K562 (cell line): ENCODE measurements around the gene NDOR1. TPM values are rescaled to one million over a fixed set of nuclear protein-coding genes. Genes with fewer than 3 reads are reported as not detected.
A peak's percentile ranks its signal among the peaks of the same experiment; 100 is the strongest.

Source experiments
- ATAC-seq: fragments of 200-7000 bp; cut with Tn5 transposase; 3 replicates; pipeline ENCODE4 v1.9.1; 2020; ENCODE audit warnings: moderate library complexity
- BruUV-seq: library from RNA; stranded (reverse); fragments of 400-500 nt; replicated peaks from 2 replicates; lab custom pipeline; 2021; lab: Mats Ljungman, UMichigan
- CTCF ChIA-PET: fragments of 300-600 bp; formaldehyde crosslinking; extraction: SDS; loops from one replicate; lab custom pipeline; 2021; ENCODE audit warnings: low intra/inter-chr PET ratio; lab: Yijun Ruan, JAX
- POLR2A ChIA-PET: fragments of 300-600, 350-650 bp; sonication (Branson Sonifier 250); formaldehyde crosslinking; extraction: SDS; loops from one replicate; lab custom pipeline; 2021; ENCODE audit warnings: antibody characterized with exemption, inconsistent platforms; lab: Yijun Ruan, JAX
- DNase-seq, 4 experiments: peaks; one replicate each; pipeline versions ENCODE4 v3.0.0 to v3.0.0-alpha.2; 2011 to 2018; ENCODE audit warnings: low spot score in 3 of 4, mixed read lengths in 3 of 4; ENCODE audit errors: extremely low read depth in 1 of 4
- FAIRE-seq: peaks from 2 replicates; lab custom pipeline; 2011; peaks lifted over from hg19 to GRCh38; lab: Jason Lieb, UNC
- H2AFZ ChIP-seq: 2 replicates; pipeline ENCODE4 v1.6.0; 2011; ENCODE audit warnings: low read depth, low read length, control low read depth, inconsistent platforms
- H3K27ac ChIP-seq: fragments of 200-600 bp; 3 replicates; pipeline ENCODE4 v1.8.0; 2011; ENCODE audit warnings: low read depth, mild to moderate bottlenecking, control low read depth, inconsistent platforms, low read length, moderate library complexity, mixed read lengths; ENCODE audit errors: extremely low read depth
- H3K27me3 ChIP-seq, 2 experiments: fragments of 300-600 bp in 1 of 2; 2 replicates in 1 of 2; 3 replicates in 1 of 2; pipeline versions ENCODE4 v1.6.0 to v1.8.0; 2011; ENCODE audit warnings: inconsistent platforms in 2 of 2, low read length in 2 of 2, mild to moderate bottlenecking in 1 of 2, mixed read lengths in 1 of 2, moderate library complexity in 1 of 2; ENCODE audit not compliant: control insufficient read depth in 2 of 2, insufficient read depth in 2 of 2
- H3K36me3 ChIP-seq: fragments of 300-600 bp; 3 replicates; pipeline ENCODE4 v1.8.0; 2011; ENCODE audit warnings: mild to moderate bottlenecking, low read length, inconsistent platforms; ENCODE audit not compliant: control insufficient read depth, insufficient read depth
- H3K4me1 ChIP-seq, 2 experiments: fragments of 200-600 bp in 1 of 2; replicated peaks in 1 of 2; 2 replicates in 1 of 2; 3 replicates in 1 of 2; pipeline versions ENCODE4 v1.5.1 to v1.8.0; 2011; ENCODE audit warnings: inconsistent platforms in 2 of 2, low read length in 2 of 2, mild to moderate bottlenecking in 1 of 2, mixed read lengths in 1 of 2, moderate library complexity in 1 of 2; ENCODE audit not compliant: control insufficient read depth in 2 of 2, insufficient read depth in 2 of 2
- H3K4me2 ChIP-seq: 2 replicates; pipeline ENCODE4 v1.6.1; 2011; ENCODE audit warnings: low read length, control low read depth, inconsistent platforms, mixed read lengths; ENCODE audit not compliant: insufficient read depth
- H3K4me3 ChIP-seq: fragments of 200-600 bp; sonication (generic), shearing (Covaris generic); 2 replicates; pipeline ENCODE4 v1.5.1; 2016; ENCODE audit warnings: control low read depth, inconsistent platforms
- H3K79me2 ChIP-seq: fragments of 200-600 bp; 3 replicates; pipeline ENCODE4 v1.8.0; 2011; ENCODE audit warnings: low read length, inconsistent platforms; ENCODE audit not compliant: control insufficient read depth, insufficient read depth
- H3K9ac ChIP-seq, 2 experiments: 2 replicates each; pipeline versions ENCODE4 v1.6.0 to v1.6.1; 2011; ENCODE audit warnings: low read depth in 2 of 2, low read length in 2 of 2, control low read depth in 1 of 2, inconsistent platforms in 1 of 2, mild to moderate bottlenecking in 1 of 2, mixed read lengths in 1 of 2; ENCODE audit not compliant: insufficient read depth in 1 of 2
- H3K9me1 ChIP-seq: one replicate; pipeline ENCODE4 v1.6.0; 2011; ENCODE audit warnings: inconsistent platforms, mild to moderate bottlenecking, low read length, moderate library complexity; ENCODE audit not compliant: control insufficient read depth, insufficient read depth
- H3K9me3 ChIP-seq: replicated peaks from 2 replicates; pipeline ENCODE4 v1.5.1; 2011; ENCODE audit warnings: low read depth, low read length, inconsistent platforms; ENCODE audit not compliant: control insufficient read depth, insufficient read depth
- H4K20me1 ChIP-seq: replicated peaks from 2 replicates; pipeline ENCODE4 v1.6.1; 2011; ENCODE audit warnings: low read length, inconsistent platforms, mixed read lengths; ENCODE audit not compliant: control insufficient read depth, insufficient read depth
- BCOR ChIP-seq: fragments of 450-650 bp; IDR thresholded peaks from 2 replicates; pipeline ENCODE4 v1.6.1; 2016
- CBX5 ChIP-seq: IDR thresholded peaks from 2 replicates; pipeline ENCODE4 v1.6.1; 2014; ENCODE audit warnings: low read depth, borderline replicate concordance
- HNRNPH1 ChIP-seq: fragments of 200-400 bp; formaldehyde crosslinking; optimal IDR thresholded peaks from 2 replicates; pipeline ENCODE3; 2017; ENCODE audit warnings: low read depth, mild to moderate bottlenecking, low read length, moderate library complexity
- MAFK ChIP-seq: IDR thresholded peaks from 2 replicates; pipeline ENCODE4 v1.6.1; 2011; ENCODE audit warnings: low read length, improper control_type of control experiment
- MCM2 ChIP-seq: fragments of 450-650 bp; IDR thresholded peaks from 2 replicates; pipeline ENCODE4 v1.6.1; 2017; ENCODE audit warnings: low read depth, mild to moderate bottlenecking
- MED1 ChIP-seq: sonication (generic); formaldehyde crosslinking; IDR thresholded peaks from 2 replicates; pipeline ENCODE4 v1.8.1; 2023; ENCODE audit warnings: missing genetic modification reagents, borderline replicate concordance
- MTA1 ChIP-seq: fragments of 450-650 bp; IDR thresholded peaks from 2 replicates; pipeline ENCODE4 v1.6.1; 2017; ENCODE audit warnings: borderline replicate concordance
- PHB2 ChIP-seq: fragments of 450-650 bp; IDR thresholded peaks from 2 replicates; pipeline ENCODE4 v1.6.1; 2017; ENCODE audit warnings: low read depth
- POLR2G ChIP-seq: fragments of 200-400 bp; formaldehyde crosslinking; IDR thresholded peaks from 2 replicates; pipeline ENCODE4 v1.6.1; 2017; ENCODE audit warnings: low read depth, mild to moderate bottlenecking, antibody characterized with exemption, low read length, moderate library complexity
- SRSF1 ChIP-seq: fragments of 200-400 bp; formaldehyde crosslinking; IDR thresholded peaks from 2 replicates; pipeline ENCODE4 v1.6.1; 2017; ENCODE audit warnings: mild to moderate bottlenecking, low read depth, low read length, moderate library complexity
- TAF7 ChIP-seq: fragments of 450-650 bp; IDR thresholded peaks from 2 replicates; pipeline ENCODE4 v1.6.1; 2016; ENCODE audit warnings: missing genetic modification characterization, missing compliant biosample characterization
- TCF7L2 ChIP-seq: fragments of 150-350 bp; IDR thresholded peaks from 2 replicates; pipeline ENCODE4 v1.6.1; 2016; ENCODE audit warnings: low read depth, mild to moderate bottlenecking, low read length, moderate library complexity
- TEAD2 ChIP-seq: fragments of 450-650 bp; IDR thresholded peaks from 2 replicates; pipeline ENCODE4 v1.6.1; 2016; ENCODE audit warnings: missing genetic modification characterization, control low read depth, missing compliant biosample characterization
- ZNF140 ChIP-seq: fragments of 250-450 bp; sonication (Bioruptor Pico); IDR thresholded peaks from 2 replicates; pipeline ENCODE4 v1.8.0; 2021; ENCODE audit warnings: moderate library complexity, mild to moderate bottlenecking, inconsistent platforms
- ZNF212 ChIP-seq: fragments of 450-650 bp; formaldehyde crosslinking; IDR thresholded peaks from 2 replicates; pipeline ENCODE4 v1.4.0; 2020; ENCODE audit warnings: mild to moderate bottlenecking
- ZNF282 ChIP-seq: sonication (generic); formaldehyde crosslinking; IDR thresholded peaks from 2 replicates; pipeline ENCODE4 v1.8.1; 2023; ENCODE audit warnings: missing genetic modification reagents
- WGBS: fragments of 100-300 bp; shearing (Covaris generic); methylation state at CpG from one replicate; pipeline ENCODE4 v1.1.6; 2016; ENCODE audit warnings: low coverage, mixed read lengths; ENCODE audit not compliant: insufficient coverage; ENCODE audit errors: missing lambda C conversion rate; 5-methylcytosine and 5-hydroxymethylcytosine counted together
- in situ Hi-C: fragments of 300-500 bp; cut with MboI; formaldehyde crosslinking; loops from 4 replicates; pipeline ENCODE4 v1.15.0; 2018; ENCODE audit warnings: inconsistent platforms, mixed read lengths
- intact Hi-C: fragments of 100-400 bp; cut with micrococcal nuclease; formaldehyde crosslinking; loops from 2 replicates; pipeline ENCODE4 v1.14.2; 2022
- polyA plus RNA-seq, 8 experiments: library from polyadenylated mRNA; depleted of rRNA in 4 of 8; stranded (reverse) in 5 of 8; unstranded in 3 of 8; fragments of >200 nt; fragmentation: Nextera tagmentation in 2 of 8; fragmentation: Illumina TruSeq in 1 of 8; extraction: Ambion mirVana in 2 of 8; extraction: Trizol in 1 of 8; gene quantifications; 2 replicates each; pipeline versions ENCODE4 v1.2.1 to v1.2.3, GENCODE V29; 2011 to 2014; ENCODE audit warnings: inconsistent platforms in 1 of 8, missing spikeins in 1 of 8
- total RNA-seq, 7 experiments: library from RNA; depleted of rRNA in 6 of 7; stranded (reverse); fragments of >200 nt in 6 of 7; fragmentation: Illumina TruSeq in 2 of 7; extraction: Trizol in 2 of 7; gene quantifications; 2 replicates each; pipeline versions ENCODE4 v1.2.1 to v1.2.3, GENCODE V29; 2011 to 2021; ENCODE audit warnings: low replicate concordance in 1 of 7
- TF ChIP-seq, protein P1 (sequence below): fragments of 450-650 bp; IDR thresholded peaks from 2 replicates; pipeline ENCODE4 v1.6.1; 2017; ENCODE audit warnings: mild to moderate bottlenecking, moderate library complexity
- TF ChIP-seq, protein P2 (sequence below): sonication (generic); formaldehyde crosslinking; IDR thresholded peaks from 2 replicates; pipeline ENCODE4 v1.8.0; 2023; ENCODE audit warnings: missing genetic modification reagents, mild to moderate bottlenecking, borderline replicate concordance

Gene NDOR1
- total and polyA plus RNA-seq, 9 of the 15 experiments (the other 6 are each of a cell fraction or from before 2014, with no cell fraction given): 0.06 to 36.9 (median 6.9) TPM

- ChIA-PET POLR2A (interaction anchor here (0.6 to 1.3 kb wide), 6 partner anchors 41 to 232 kb away, joined by 3 to 5 read pairs (median 4); partner anchors contain the start of gene TOR4A), CTCF (interaction anchor here (0.8 to 1.6 kb wide), 4 partner anchors 19 to 190 kb away, joined by 3 to 7 read pairs (median 4); partner anchors contain the start of genes NELFB and NPDC1)
- H3K9ac ChIP-seq: peak overlapping the region; percentile 10 to 88; a peak in 3 of 4 replicates
- H3K27ac ChIP-seq: no peak overlapping the region; the same call in 2 of the 3 replicates
- no peak overlapping the region for H3K4me3 ChIP-seq
- 47% methylated on average over 5 of the region's 11 CpGs for WGBS
- ATAC-seq (no peak), DNase-seq (no peak), FAIRE-seq (no peak)
- peaks cover 8% of the 10 kb centered on the region; the same call in 1 of the 3 replicates for H3K36me3 ChIP-seq
- no peaks in the 10 kb centered on the region for H3K27me3 ChIP-seq
- peaks cover 5% of the 10 kb centered on the region for H4K20me1 ChIP-seq
- peaks cover 35% of the 10 kb centered on the region for H3K79me2 ChIP-seq
- no peak overlapping the region for H2AFZ ChIP-seq
- intact Hi-C loops: no loop called here
- H3K9me3 ChIP-seq: no peaks in the 10 kb centered on the region
- in situ Hi-C loops: loop anchor here (25.0 kb wide), 1 partner anchor 450 kb away; the partner anchor contains the start of genes CCDC183 and TMEM141
- BruUV-seq: no TSS peak
- H3K9me1 ChIP-seq: peaks cover 5% of the 10 kb centered on the region
- H3K4me1 ChIP-seq: peaks cover 16 to 91% of the 10 kb centered on the region in 2 experiments
- H3K4me2 ChIP-seq: no peak overlapping the region; the same call in 1 of the 2 replicates
- TF ChIP-seq ZNF140 (CRISPR knock-in tag): no peak
- no peak for TF ChIP-seq TCF7L2
- TF ChIP-seq TAF7 (tag): no peak
- TF ChIP-seq, protein P1, sequence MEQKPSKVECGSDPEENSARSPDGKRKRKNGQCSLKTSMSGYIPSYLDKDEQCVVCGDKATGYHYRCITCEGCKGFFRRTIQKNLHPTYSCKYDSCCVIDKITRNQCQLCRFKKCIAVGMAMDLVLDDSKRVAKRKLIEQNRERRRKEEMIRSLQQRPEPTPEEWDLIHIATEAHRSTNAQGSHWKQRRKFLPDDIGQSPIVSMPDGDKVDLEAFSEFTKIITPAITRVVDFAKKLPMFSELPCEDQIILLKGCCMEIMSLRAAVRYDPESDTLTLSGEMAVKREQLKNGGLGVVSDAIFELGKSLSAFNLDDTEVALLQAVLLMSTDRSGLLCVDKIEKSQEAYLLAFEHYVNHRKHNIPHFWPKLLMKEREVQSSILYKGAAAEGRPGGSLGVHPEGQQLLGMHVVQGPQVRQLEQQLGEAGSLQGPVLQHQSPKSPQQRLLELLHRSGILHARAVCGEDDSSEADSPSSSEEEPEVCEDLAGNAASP: no peak
- no peak for TF ChIP-seq MTA1
- TF ChIP-seq PHB2: no peak
- TF ChIP-seq CBX5: no peak
- no peak for TF ChIP-seq SRSF1
- no peak for TF ChIP-seq TEAD2 (tag)
- TF ChIP-seq ZNF212: no peak
- TF ChIP-seq BCOR: no peak
- TF ChIP-seq MAFK: no peak
- TF ChIP-seq POLR2G: peak; percentile 10
- TF ChIP-seq MCM2: no peak
- no peak for TF ChIP-seq ZNF282
- TF ChIP-seq, protein P2, sequence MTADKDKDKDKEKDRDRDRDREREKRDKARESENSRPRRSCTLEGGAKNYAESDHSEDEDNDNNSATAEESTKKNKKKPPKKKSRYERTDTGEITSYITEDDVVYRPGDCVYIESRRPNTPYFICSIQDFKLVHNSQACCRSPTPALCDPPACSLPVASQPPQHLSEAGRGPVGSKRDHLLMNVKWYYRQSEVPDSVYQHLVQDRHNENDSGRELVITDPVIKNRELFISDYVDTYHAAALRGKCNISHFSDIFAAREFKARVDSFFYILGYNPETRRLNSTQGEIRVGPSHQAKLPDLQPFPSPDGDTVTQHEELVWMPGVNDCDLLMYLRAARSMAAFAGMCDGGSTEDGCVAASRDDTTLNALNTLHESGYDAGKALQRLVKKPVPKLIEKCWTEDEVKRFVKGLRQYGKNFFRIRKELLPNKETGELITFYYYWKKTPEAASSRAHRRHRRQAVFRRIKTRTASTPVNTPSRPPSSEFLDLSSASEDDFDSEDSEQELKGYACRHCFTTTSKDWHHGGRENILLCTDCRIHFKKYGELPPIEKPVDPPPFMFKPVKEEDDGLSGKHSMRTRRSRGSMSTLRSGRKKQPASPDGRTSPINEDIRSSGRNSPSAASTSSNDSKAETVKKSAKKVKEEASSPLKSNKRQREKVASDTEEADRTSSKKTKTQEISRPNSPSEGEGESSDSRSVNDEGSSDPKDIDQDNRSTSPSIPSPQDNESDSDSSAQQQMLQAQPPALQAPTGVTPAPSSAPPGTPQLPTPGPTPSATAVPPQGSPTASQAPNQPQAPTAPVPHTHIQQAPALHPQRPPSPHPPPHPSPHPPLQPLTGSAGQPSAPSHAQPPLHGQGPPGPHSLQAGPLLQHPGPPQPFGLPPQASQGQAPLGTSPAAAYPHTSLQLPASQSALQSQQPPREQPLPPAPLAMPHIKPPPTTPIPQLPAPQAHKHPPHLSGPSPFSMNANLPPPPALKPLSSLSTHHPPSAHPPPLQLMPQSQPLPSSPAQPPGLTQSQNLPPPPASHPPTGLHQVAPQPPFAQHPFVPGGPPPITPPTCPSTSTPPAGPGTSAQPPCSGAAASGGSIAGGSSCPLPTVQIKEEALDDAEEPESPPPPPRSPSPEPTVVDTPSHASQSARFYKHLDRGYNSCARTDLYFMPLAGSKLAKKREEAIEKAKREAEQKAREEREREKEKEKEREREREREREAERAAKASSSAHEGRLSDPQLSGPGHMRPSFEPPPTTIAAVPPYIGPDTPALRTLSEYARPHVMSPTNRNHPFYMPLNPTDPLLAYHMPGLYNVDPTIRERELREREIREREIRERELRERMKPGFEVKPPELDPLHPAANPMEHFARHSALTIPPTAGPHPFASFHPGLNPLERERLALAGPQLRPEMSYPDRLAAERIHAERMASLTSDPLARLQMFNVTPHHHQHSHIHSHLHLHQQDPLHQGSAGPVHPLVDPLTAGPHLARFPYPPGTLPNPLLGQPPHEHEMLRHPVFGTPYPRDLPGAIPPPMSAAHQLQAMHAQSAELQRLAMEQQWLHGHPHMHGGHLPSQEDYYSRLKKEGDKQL (CRISPR knock-in tag): no peak
- TF ChIP-seq HNRNPH1: no peak
- 0 out of 2 replicates have a peak, but pooled peaks have one; percentile 56 for TF ChIP-seq MED1
Measured at GRCh38 chr9:137236936-137237421, 31.5 kb downstream of the NDOR1 start.
